SK-N-SH treated with all-trans-retinoic acid at 6 μM for 48 hours (cell line): ENCODE results near the gene HECTD3.

Experiments used
- ARNTL ChIP-seq: fragments of 450-650 bp; formaldehyde crosslinking; IDR thresholded peaks from 2 replicates; pipeline ENCODE4 v1.5.0; 2020; ENCODE audit warnings: low read depth, mild to moderate bottlenecking, moderate library complexity, borderline replicate concordance
- ESRRG ChIP-seq: fragments of 250-450 bp; sonication (Bioruptor Pico); IDR thresholded peaks from 2 replicates; pipeline ENCODE4 v1.6.1; 2021; ENCODE audit warnings: mild to moderate bottlenecking
- PATZ1 ChIP-seq: fragments of 250-450 bp; sonication (Bioruptor Pico); IDR thresholded peaks from 2 replicates; pipeline ENCODE4 v1.8.0; 2020; ENCODE audit warnings: mild to moderate bottlenecking, moderate library complexity, borderline replicate concordance
- PPARA ChIP-seq: fragments of 250-450 bp; sonication (Bioruptor Pico); IDR thresholded peaks from 2 replicates; pipeline ENCODE4 v1.5.0; 2020; ENCODE audit warnings: mild to moderate bottlenecking, borderline replicate concordance
- RARB ChIP-seq: fragments of 250-450 bp; sonication (Bioruptor Pico); IDR thresholded peaks from 2 replicates; pipeline ENCODE4 v1.8.0; 2021; ENCODE audit warnings: mild to moderate bottlenecking, moderate library complexity
- SNAI2 ChIP-seq: fragments of 250-450 bp; sonication (Bioruptor Pico); IDR thresholded peaks from 2 replicates; pipeline ENCODE4 v1.5.0; 2020; ENCODE audit warnings: mild to moderate bottlenecking, moderate library complexity
- TCF4 ChIP-seq: fragments of 250-450 bp; sonication (Bioruptor Pico); IDR thresholded peaks from 2 replicates; pipeline ENCODE4 v1.8.0; 2021; ENCODE audit warnings: mild to moderate bottlenecking, moderate library complexity, borderline replicate concordance
- ZFP3 ChIP-seq: fragments of 250-450 bp; sonication (Bioruptor Pico); IDR thresholded peaks from 2 replicates; pipeline ENCODE4 v1.5.0; 2020; ENCODE audit warnings: mild to moderate bottlenecking, moderate library complexity
- ZFP30 ChIP-seq: fragments of 450-650 bp; formaldehyde crosslinking; IDR thresholded peaks from 2 replicates; pipeline ENCODE4 v1.5.0; 2022; ENCODE audit warnings: mild to moderate bottlenecking, moderate library complexity
- ZNF8 ChIP-seq: fragments of 450-650 bp; formaldehyde crosslinking; IDR thresholded peaks from 2 replicates; pipeline ENCODE4 v1.5.0; 2020; ENCODE audit warnings: mild to moderate bottlenecking, moderate library complexity
- TF ChIP-seq, protein P1 (sequence below): fragments of 250-450 bp; sonication (Bioruptor Pico); IDR thresholded peaks from 2 replicates; pipeline ENCODE4 v1.5.1; 2021; ENCODE audit warnings: mild to moderate bottlenecking, moderate library complexity

DNA sequence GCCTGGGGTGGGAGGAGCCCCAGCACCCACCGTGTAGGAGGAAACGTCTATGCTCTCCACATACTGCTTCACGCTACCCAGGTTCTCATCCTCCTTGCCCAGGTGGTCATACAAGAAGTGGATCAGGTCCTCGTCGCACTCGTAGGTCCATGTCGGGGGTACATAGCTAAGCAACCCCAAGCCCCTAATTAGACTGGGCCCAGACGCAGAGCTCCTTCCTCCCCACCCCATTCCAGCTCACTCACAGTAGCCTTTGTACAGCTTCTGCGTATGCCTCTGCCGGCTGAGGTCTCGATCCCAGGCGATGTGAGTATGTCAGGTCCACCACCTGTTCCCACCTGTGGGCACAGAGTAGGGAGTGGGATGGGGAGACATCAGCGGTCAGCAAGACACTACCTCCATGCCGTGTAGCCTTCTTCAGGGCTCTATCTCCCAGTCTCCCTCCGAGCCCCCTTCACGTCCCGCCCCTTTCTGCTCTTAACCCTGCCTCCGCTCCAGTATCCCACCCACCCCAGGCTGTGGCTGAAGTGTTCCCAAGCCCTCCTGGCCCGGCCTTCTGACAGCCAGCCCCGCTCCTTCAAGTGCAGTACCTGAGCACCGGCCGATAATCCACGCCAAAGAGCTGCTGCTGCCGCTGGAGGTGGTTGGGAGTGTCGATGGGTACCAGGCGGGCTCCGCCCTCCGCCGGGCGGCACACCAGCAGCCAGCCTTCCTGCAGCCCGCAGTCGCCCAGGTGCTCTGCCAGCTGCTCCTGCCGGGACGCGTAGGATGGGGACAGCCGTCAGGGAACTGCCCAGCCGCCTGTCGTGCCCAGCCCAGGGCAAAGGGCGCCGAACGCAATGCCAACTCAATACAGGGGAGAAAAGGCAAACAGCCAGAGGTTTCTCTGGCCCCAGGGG lies 919 bp downstream of the HECTD3 start:
- no peak for TF ChIP-seq TCF4 (CRISPR knock-in tag)
- TF ChIP-seq ZNF8 (CRISPR knock-in tag): no peak
- TF ChIP-seq, protein P1, sequence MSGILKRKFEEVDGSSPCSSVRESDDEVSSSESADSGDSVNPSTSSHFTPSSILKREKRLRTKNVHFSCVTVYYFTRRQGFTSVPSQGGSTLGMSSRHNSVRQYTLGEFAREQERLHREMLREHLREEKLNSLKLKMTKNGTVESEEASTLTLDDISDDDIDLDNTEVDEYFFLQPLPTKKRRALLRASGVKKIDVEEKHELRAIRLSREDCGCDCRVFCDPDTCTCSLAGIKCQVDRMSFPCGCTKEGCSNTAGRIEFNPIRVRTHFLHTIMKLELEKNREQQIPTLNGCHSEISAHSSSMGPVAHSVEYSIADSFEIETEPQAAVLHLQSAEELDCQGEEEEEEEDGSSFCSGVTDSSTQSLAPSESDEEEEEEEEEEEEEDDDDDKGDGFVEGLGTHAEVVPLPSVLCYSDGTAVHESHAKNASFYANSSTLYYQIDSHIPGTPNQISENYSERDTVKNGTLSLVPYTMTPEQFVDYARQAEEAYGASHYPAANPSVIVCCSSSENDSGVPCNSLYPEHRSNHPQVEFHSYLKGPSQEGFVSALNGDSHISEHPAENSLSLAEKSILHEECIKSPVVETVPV (CRISPR knock-in tag): no peak
- no peak for TF ChIP-seq ESRRG (CRISPR knock-in tag)
- no peak for TF ChIP-seq SNAI2 (CRISPR knock-in tag)
- no peak for TF ChIP-seq RARB (CRISPR knock-in tag)
- TF ChIP-seq ZFP30 (CRISPR knock-in tag): no peak
- TF ChIP-seq PPARA (CRISPR knock-in tag): no peak
- no peak for TF ChIP-seq PATZ1 (CRISPR knock-in tag)
- TF ChIP-seq ARNTL (CRISPR knock-in tag): no peak
- TF ChIP-seq ZFP3 (CRISPR knock-in tag): no peak
